ENCODE data around the gene EXOC4.

GRCh38 chr7:133923974-133924373, 671.1 kb downstream of the EXOC4 start:
- TF ChIP-seq RNF2 (IDR thresholded peaks at IDR 0.05; ENCODE audit: borderline replicate concordance, low read depth, low read length, missing control alignments, poor library complexity, severe bottlenecking) = no peak
- TF ChIP-seq CTCF (IDR thresholded peaks at IDR 0.05; ENCODE audit: control extremely low read depth in 1 of 3, insufficient read depth in 1 of 3, low read depth in 1 of 3, low read length in 3 of 3) = no peak
- TF ChIP-seq POLR2AphosphoS5 (IDR thresholded peaks at IDR 0.05; ENCODE audit: low read depth, low read length) = no peak
- no peak for TF ChIP-seq CHD7 (IDR thresholded peaks at IDR 0.05; ENCODE audit: insufficient replicate concordance, low read length)
- TF ChIP-seq, protein P1, sequence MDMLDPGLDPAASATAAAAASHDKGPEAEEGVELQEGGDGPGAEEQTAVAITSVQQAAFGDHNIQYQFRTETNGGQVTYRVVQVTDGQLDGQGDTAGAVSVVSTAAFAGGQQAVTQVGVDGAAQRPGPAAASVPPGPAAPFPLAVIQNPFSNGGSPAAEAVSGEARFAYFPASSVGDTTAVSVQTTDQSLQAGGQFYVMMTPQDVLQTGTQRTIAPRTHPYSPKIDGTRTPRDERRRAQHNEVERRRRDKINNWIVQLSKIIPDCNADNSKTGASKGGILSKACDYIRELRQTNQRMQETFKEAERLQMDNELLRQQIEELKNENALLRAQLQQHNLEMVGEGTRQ (IDR thresholded peaks at IDR 0.05; ENCODE audit: low read length) = no peak
- no peak for TF ChIP-seq JUN (IDR thresholded peaks at IDR 0.05; ENCODE audit: low read depth, low read length)
- TF ChIP-seq SIX5 (IDR thresholded peaks at IDR 0.05; ENCODE audit: low read depth, low read length) = no peak
- no peak for TF ChIP-seq SUZ12 (IDR thresholded peaks at IDR 0.05; ENCODE audit: low read length)
